Panc1 (cell line): ENCODE data around the gene CGNL1. TPM values are rescaled to one million over a fixed set of nuclear protein-coding genes. Genes with fewer than 3 reads are reported as not detected.

ENCODE experiments used
- ATAC-seq: fragments of 200-7000 bp; cut with Tn5 transposase; 2 replicates; pipeline ENCODE4 v1.9.1; 2020; ENCODE audit warnings: mild to moderate bottlenecking, moderate library complexity
- BruUV-seq: library from RNA; stranded (reverse); fragments of 400-500 nt; replicated peaks from 2 replicates; lab custom pipeline; 2021; lab: Mats Ljungman, UMichigan
- CTCF ChIA-PET: fragments of 300-600 bp; sonication (Branson Sonifier 250); formaldehyde crosslinking; loops from one replicate; lab custom pipeline; 2022; ENCODE audit warnings: antibody characterized with exemption; lab: Charles Lee
- POLR2A ChIA-PET: fragments of 300-600 bp; sonication (Branson Sonifier 250); formaldehyde crosslinking; loops from one replicate; lab custom pipeline; 2022; ENCODE audit warnings: antibody characterized with exemption; lab: Charles Lee
- DNase-seq: peaks from one replicate; pipeline ENCODE4 v3.0.0-alpha.2; 2010; ENCODE audit warnings: low read depth, low spot score
- H3K27ac ChIP-seq: 2 replicates; pipeline ENCODE4 v1.5.1; 2011; ENCODE audit warnings: mild to moderate bottlenecking, low read length, inconsistent platforms
- H3K27me3 ChIP-seq: fragments of 200-500 bp; sonication (Bioruptor generic); 2 replicates; pipeline ENCODE4 v1.6.0; 2014; ENCODE audit warnings: low read length, inconsistent platforms; ENCODE audit not compliant: control insufficient read depth, insufficient read depth
- H3K36me3 ChIP-seq: fragments of 200-500 bp; sonication (Bioruptor generic); 2 replicates; pipeline ENCODE4 v1.5.1; 2014; ENCODE audit warnings: inconsistent platforms, mild to moderate bottlenecking, low read length, moderate library complexity; ENCODE audit not compliant: control insufficient read depth, insufficient read depth
- H3K4me1 ChIP-seq: 2 replicates; pipeline ENCODE4 v1.5.1; 2011; ENCODE audit warnings: inconsistent platforms, mild to moderate bottlenecking, low read length, moderate library complexity; ENCODE audit not compliant: control insufficient read depth, insufficient read depth
- H3K4me3 ChIP-seq, 2 experiments: 2 replicates each; pipeline ENCODE4 v1.5.1; 2011 to 2012; ENCODE audit warnings: low read depth in 2 of 2, low read length in 2 of 2, mild to moderate bottlenecking in 2 of 2, inconsistent platforms in 1 of 2, moderate library complexity in 1 of 2
- H3K9me3 ChIP-seq: fragments of 200-500 bp; sonication (Bioruptor generic); 2 replicates; pipeline ENCODE4 v1.5.1; 2014; ENCODE audit warnings: low read depth, mild to moderate bottlenecking, inconsistent platforms, low read length, moderate library complexity; ENCODE audit not compliant: control insufficient read depth, insufficient read depth
- POLR2AphosphoS5 ChIP-seq: IDR thresholded peaks from 2 replicates; pipeline ENCODE4 v1.6.1; 2012; ENCODE audit warnings: mild to moderate bottlenecking, low read depth, low read length, moderate library complexity
- SIN3A ChIP-seq: IDR thresholded peaks from 2 replicates; pipeline ENCODE4 v1.6.1; 2012; ENCODE audit warnings: low read depth, mild to moderate bottlenecking, low read length, moderate library complexity, borderline replicate concordance; ENCODE audit not compliant: insufficient read depth
- TCF7L2 ChIP-seq: IDR thresholded peaks from 2 replicates; pipeline ENCODE4 v1.6.1; 2011; ENCODE audit warnings: mild to moderate bottlenecking, low read depth, low read length, inconsistent platforms
- in situ Hi-C: cut with HindIII; loops from 2 replicates; pipeline ENCODE4 v1.10.0; 2016; ENCODE audit warnings: low sequenced_read_pairs, low pct_unique_long_range_greater_than_20kb
- intact Hi-C: fragments of 100-400 bp; cut with micrococcal nuclease; formaldehyde crosslinking; loops from one replicate; pipeline ENCODE4 v1.10.0; 2022; ENCODE audit not compliant: unreplicated experiment
- total RNA-seq: library from RNA; stranded (reverse); gene quantifications from one replicate; pipeline ENCODE4 v1.2.1, GENCODE V29; 2021; ENCODE audit not compliant: unreplicated experiment
- TF ChIP-seq, protein P1 (sequence below): fragments of 450-650 bp; IDR thresholded peaks from 2 replicates; pipeline ENCODE4 v1.5.1; 2017; ENCODE audit warnings: mild to moderate bottlenecking
- TF ChIP-seq, protein P2 (sequence below), 2 experiments: IDR thresholded peaks; 2 replicates each; pipeline ENCODE4 v1.6.1; 2011 to 2012; ENCODE audit warnings: low read depth in 2 of 2, control low read depth in 1 of 2, low read length in 1 of 2, mild to moderate bottlenecking in 1 of 2, moderate library complexity in 1 of 2; ENCODE audit not compliant: insufficient read depth in 1 of 2

The CGNL1 gene
- total RNA-seq, 1 experiment from 2014 or later = 3.5 TPM

DNA sequence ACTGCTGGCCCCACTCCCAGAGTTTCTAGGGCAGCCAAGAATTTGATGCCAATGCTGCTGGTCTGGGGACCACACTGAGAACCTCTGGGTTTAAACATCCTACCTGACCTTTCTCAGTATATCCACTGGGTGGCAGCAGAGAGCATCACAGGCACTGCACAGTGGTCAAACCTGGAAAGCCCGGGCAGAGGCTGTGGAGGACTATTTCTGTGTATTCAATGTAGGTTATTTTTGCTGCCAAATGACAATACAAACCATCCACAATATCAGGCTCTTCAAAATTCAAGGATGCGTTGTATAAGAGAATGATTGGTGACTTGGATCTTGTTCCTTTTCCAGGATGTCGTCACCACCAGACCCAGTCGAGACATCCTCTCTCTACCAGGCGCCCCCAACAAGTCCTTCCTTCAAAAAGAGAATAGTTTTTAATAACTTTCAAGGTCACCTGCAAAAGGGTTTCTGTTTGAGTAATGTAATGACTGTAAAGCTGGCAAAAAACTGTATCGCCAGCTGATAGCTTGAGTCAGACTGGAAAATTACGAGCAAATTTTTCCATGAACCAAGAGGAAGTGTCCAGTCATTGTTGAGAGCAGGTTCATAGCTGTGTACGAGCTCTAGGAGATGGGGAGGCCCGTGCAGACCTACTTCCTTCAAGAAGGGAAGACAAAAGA lies 184.9 kb downstream of the CGNL1 start:
- POLR2A ChIA-PET = no interaction called here
- Histone ChIP-seq H3K36me3 (no peaks in the 10 kb centered on the region), H3K27me3 (no peaks in the 10 kb centered on the region), H3K27ac (no peak overlapping the region), H3K4me1 (no peaks in the 10 kb centered on the region), H3K4me3 (no peak overlapping the region), H3K9me3 (no peaks in the 10 kb centered on the region)
- ATAC-seq (peak; percentile 96), DNase-seq (peak; percentile 48)
- intact Hi-C loops (loop anchor here (5.0 to 10.0 kb wide), 2 partner anchors 301 to 624 kb away; no protein-coding TSS in a partner anchor), in situ Hi-C loops (no loop called here)
- TF ChIP-seq SIN3A (no peak), TCF7L2 (no peak)
- TF ChIP-seq, protein P1, sequence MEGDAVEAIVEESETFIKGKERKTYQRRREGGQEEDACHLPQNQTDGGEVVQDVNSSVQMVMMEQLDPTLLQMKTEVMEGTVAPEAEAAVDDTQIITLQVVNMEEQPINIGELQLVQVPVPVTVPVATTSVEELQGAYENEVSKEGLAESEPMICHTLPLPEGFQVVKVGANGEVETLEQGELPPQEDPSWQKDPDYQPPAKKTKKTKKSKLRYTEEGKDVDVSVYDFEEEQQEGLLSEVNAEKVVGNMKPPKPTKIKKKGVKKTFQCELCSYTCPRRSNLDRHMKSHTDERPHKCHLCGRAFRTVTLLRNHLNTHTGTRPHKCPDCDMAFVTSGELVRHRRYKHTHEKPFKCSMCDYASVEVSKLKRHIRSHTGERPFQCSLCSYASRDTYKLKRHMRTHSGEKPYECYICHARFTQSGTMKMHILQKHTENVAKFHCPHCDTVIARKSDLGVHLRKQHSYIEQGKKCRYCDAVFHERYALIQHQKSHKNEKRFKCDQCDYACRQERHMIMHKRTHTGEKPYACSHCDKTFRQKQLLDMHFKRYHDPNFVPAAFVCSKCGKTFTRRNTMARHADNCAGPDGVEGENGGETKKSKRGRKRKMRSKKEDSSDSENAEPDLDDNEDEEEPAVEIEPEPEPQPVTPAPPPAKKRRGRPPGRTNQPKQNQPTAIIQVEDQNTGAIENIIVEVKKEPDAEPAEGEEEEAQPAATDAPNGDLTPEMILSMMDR = peak; percentile 94
- CTCF ChIA-PET = interaction anchor here (0.7 to 1.1 kb wide), 2 partner anchors 81 to 361 kb away, joined by 3 to 11 read pairs; no protein-coding TSS in a partner anchor
- BruUV-seq = no TSS peak

DNA sequence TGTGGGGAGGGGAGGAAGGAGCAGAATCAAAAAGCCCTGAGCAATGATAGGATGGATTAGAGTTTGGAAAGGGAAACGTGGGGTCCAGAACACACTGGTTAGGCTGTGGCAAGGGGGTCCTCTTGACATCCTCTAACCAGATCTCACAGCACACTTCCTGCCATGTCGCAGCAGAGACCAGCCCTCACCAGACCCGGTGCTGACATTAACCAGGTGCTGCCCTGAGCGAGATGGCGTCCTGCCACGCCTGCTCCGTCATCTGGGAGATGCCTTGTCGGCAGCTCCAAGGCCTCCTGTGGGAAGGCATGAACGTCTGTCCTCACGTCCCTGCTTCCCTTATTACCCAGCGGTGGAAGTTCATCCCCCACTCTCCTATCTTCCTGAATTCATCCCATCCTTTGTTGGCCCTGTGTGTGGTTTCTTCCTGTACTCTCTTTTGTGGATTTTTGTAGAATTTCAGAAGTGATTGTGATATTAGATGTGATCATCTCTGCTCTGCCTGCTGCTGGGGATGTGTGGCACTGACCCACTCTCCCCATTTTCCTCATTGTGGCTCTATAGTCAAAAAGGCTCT lies 186.0 kb downstream of the CGNL1 start:
- no peak overlapping the region for H3K27ac ChIP-seq
- intact Hi-C loops = loop anchor here (5.0 to 10.0 kb wide), 2 partner anchors 300 to 623 kb away; no protein-coding TSS in a partner anchor
- in situ Hi-C loops = no loop called here

More for the DNA sequence above, 186.0 kb downstream of the CGNL1 start:
- Histone ChIP-seq H3K4me1 (no peaks in the 10 kb centered on the region), H3K36me3 (no peaks in the 10 kb centered on the region), H3K4me3 (no peak overlapping the region), H3K27me3 (no peaks in the 10 kb centered on the region), H3K9me3 (no peaks in the 10 kb centered on the region)
- CTCF ChIA-PET = no interaction called here
- BruUV-seq = no TSS peak
- POLR2A ChIA-PET = no interaction called here
- DNase-seq = no peak
- ATAC-seq = no peak
- TF ChIP-seq, protein P2, sequence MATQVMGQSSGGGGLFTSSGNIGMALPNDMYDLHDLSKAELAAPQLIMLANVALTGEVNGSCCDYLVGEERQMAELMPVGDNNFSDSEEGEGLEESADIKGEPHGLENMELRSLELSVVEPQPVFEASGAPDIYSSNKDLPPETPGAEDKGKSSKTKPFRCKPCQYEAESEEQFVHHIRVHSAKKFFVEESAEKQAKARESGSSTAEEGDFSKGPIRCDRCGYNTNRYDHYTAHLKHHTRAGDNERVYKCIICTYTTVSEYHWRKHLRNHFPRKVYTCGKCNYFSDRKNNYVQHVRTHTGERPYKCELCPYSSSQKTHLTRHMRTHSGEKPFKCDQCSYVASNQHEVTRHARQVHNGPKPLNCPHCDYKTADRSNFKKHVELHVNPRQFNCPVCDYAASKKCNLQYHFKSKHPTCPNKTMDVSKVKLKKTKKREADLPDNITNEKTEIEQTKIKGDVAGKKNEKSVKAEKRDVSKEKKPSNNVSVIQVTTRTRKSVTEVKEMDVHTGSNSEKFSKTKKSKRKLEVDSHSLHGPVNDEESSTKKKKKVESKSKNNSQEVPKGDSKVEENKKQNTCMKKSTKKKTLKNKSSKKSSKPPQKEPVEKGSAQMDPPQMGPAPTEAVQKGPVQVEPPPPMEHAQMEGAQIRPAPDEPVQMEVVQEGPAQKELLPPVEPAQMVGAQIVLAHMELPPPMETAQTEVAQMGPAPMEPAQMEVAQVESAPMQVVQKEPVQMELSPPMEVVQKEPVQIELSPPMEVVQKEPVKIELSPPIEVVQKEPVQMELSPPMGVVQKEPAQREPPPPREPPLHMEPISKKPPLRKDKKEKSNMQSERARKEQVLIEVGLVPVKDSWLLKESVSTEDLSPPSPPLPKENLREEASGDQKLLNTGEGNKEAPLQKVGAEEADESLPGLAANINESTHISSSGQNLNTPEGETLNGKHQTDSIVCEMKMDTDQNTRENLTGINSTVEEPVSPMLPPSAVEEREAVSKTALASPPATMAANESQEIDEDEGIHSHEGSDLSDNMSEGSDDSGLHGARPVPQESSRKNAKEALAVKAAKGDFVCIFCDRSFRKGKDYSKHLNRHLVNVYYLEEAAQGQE (IDR thresholded peaks at IDR 0.05; ENCODE audit: insufficient read depth in 1 of 2, low read depth in 2 of 2, low read length in 1 of 2) = no peak
- no peak for TF ChIP-seq POLR2AphosphoS5
